IMR-90 (cell line): ENCODE data around the gene ZSCAN23. TPM values are rescaled to one million over a fixed set of nuclear protein-coding genes. Genes with fewer than 3 reads are reported as not detected.

Source experiments
- ATAC-seq: fragments of 200-7000 bp; cut with Tn5 transposase; 2 replicates; pipeline ENCODE4 v1.9.1; 2020; ENCODE audit warnings: low read depth, mild to moderate bottlenecking, moderate library complexity
- BruUV-seq: library from RNA; stranded (reverse); fragments of 400-500 nt; replicated peaks from 2 replicates; lab custom pipeline; 2021; lab: Mats Ljungman, UMichigan
- CTCF ChIA-PET: fragments of 300-600 bp; formaldehyde crosslinking; extraction: SDS; loops from one replicate; lab custom pipeline; 2021; ENCODE audit warnings: antibody characterized with exemption; lab: Yijun Ruan, JAX
- POLR2A ChIA-PET: fragments of 300-600 bp; sonication (Branson Sonifier 250); formaldehyde crosslinking; loops from one replicate; lab custom pipeline; 2022; ENCODE audit warnings: antibody characterized with exemption; ENCODE audit not compliant: unreplicated experiment; lab: Charles Lee
- DNase-seq: peaks from one replicate; pipeline ENCODE4 v3.0.0; 2013
- H2AFZ ChIP-seq: replicated peaks from 2 replicates; pipeline ENCODE3; 2013; ENCODE audit warnings: low read length, mild to moderate bottlenecking; ENCODE audit not compliant: poor library complexity
- H2AK5ac ChIP-seq: 2 replicates; pipeline ENCODE4 v1.6.1; 2013; ENCODE audit warnings: low read depth, low read length, inconsistent platforms
- H2AK9ac ChIP-seq: replicated peaks from 2 replicates; pipeline ENCODE3; 2013; ENCODE audit warnings: mild to moderate bottlenecking, low read depth, low read length, moderate library complexity; ENCODE audit not compliant: poor library complexity
- H2BK120ac ChIP-seq: 2 replicates; pipeline ENCODE4 v1.6.1; 2013; ENCODE audit warnings: low read depth, low read length, inconsistent platforms
- H2BK15ac ChIP-seq: 3 replicates; pipeline ENCODE4 v1.6.1; 2013; ENCODE audit warnings: low read depth, low read length, inconsistent platforms
- H2BK20ac ChIP-seq: 2 replicates; pipeline ENCODE4 v1.6.1; 2013; ENCODE audit warnings: low read depth, mild to moderate bottlenecking, inconsistent platforms, low read length, moderate library complexity
- H2BK5ac ChIP-seq: 2 replicates; pipeline ENCODE4 v1.6.1; 2013; ENCODE audit warnings: mild to moderate bottlenecking, low read depth, low read length, inconsistent platforms; ENCODE audit not compliant: poor library complexity, severe bottlenecking
- H3K14ac ChIP-seq: replicated peaks from 2 replicates; pipeline ENCODE4 v1.6.1; 2013; ENCODE audit warnings: low read depth, low read length, inconsistent platforms
- H3K18ac ChIP-seq: 2 replicates; pipeline ENCODE4 v1.6.1; 2013; ENCODE audit warnings: low read depth, low read length, control low read depth
- H3K23ac ChIP-seq: 2 replicates; pipeline ENCODE4 v1.6.1; 2013; ENCODE audit warnings: low read depth, low read length, inconsistent platforms
- H3K27ac ChIP-seq: 2 replicates; pipeline ENCODE4 v1.5.1; 2013; ENCODE audit warnings: mild to moderate bottlenecking, control low read depth, low read length; ENCODE audit not compliant: insufficient read depth
- H3K27me3 ChIP-seq: 2 replicates; pipeline ENCODE4 v1.6.1; 2013; ENCODE audit warnings: low read length; ENCODE audit not compliant: control insufficient read depth, insufficient read depth
- H3K36me3 ChIP-seq: 2 replicates; pipeline ENCODE4 v1.6.1; 2013; ENCODE audit warnings: low read length, mixed read lengths; ENCODE audit not compliant: control insufficient read depth, insufficient read depth
- H3K4ac ChIP-seq: 2 replicates; pipeline ENCODE4 v1.6.1; 2013; ENCODE audit warnings: low read depth, low read length, inconsistent platforms
- H3K4me1 ChIP-seq: 2 replicates; pipeline ENCODE4 v1.6.1; 2013; ENCODE audit warnings: low read length, mixed read lengths; ENCODE audit not compliant: control insufficient read depth, insufficient read depth
- H3K4me2 ChIP-seq: 2 replicates; pipeline ENCODE4 v1.6.1; 2013; ENCODE audit warnings: low read depth, mild to moderate bottlenecking, control low read depth, low read length, moderate library complexity
- H3K4me3 ChIP-seq: 2 replicates; pipeline ENCODE4 v1.5.1; 2013; ENCODE audit warnings: low read depth, mild to moderate bottlenecking, control low read depth, low read length, moderate library complexity; ENCODE audit not compliant: insufficient read depth
- H3K56ac ChIP-seq: 2 replicates; pipeline ENCODE4 v1.6.1; 2013; ENCODE audit warnings: low read length, inconsistent platforms; ENCODE audit not compliant: insufficient read depth; ENCODE audit errors: extremely low read depth
- H3K79me1 ChIP-seq, 2 experiments: 2 replicates each; pipeline ENCODE4 v1.6.1; 2013; ENCODE audit warnings: low read length in 2 of 2, inconsistent platforms in 1 of 2, low read depth in 1 of 2
- H3K9ac ChIP-seq: 2 replicates; pipeline ENCODE4 v1.6.1; 2013; ENCODE audit warnings: low read depth, low read length, control low read depth
- H3K9me1 ChIP-seq: 2 replicates; pipeline ENCODE4 v1.6.1; 2013; ENCODE audit warnings: low read length, inconsistent platforms; ENCODE audit not compliant: insufficient read depth
- H3K9me3 ChIP-seq: 2 replicates; pipeline ENCODE4 v1.6.1; 2013; ENCODE audit warnings: low read length; ENCODE audit not compliant: control insufficient read depth, insufficient read depth
- H4K20me1 ChIP-seq: 2 replicates; pipeline ENCODE4 v1.6.1; 2013; ENCODE audit warnings: low read length, inconsistent platforms; ENCODE audit not compliant: insufficient read depth
- H4K5ac ChIP-seq: 2 replicates; pipeline ENCODE4 v1.6.1; 2013; ENCODE audit warnings: mild to moderate bottlenecking, low read depth, low read length, control low read depth
- H4K8ac ChIP-seq, 2 experiments: 2 replicates each; pipeline ENCODE4 v1.6.1; 2013; ENCODE audit warnings: low read depth in 2 of 2, low read length in 2 of 2, control low read depth in 1 of 2, inconsistent platforms in 1 of 2
- H4K91ac ChIP-seq: 2 replicates; pipeline ENCODE4 v1.6.1; 2013; ENCODE audit warnings: low read depth, low read length, inconsistent platforms; ENCODE audit not compliant: insufficient read depth
- BHLHE40 ChIP-seq: fragments of 150-350 bp; IDR thresholded peaks from 2 replicates; pipeline ENCODE4 v1.6.1; 2016; ENCODE audit warnings: mild to moderate bottlenecking, low read depth, low read length
- CHD1 ChIP-seq: IDR thresholded peaks from 2 replicates; pipeline ENCODE4 v1.6.1; 2012; ENCODE audit warnings: low read depth, low read length, improper control_type of control experiment
- MAFK ChIP-seq: IDR thresholded peaks from 2 replicates; pipeline ENCODE4 v1.6.1; 2012; ENCODE audit warnings: low read depth, low read length, improper control_type of control experiment
- MAZ ChIP-seq: IDR thresholded peaks from 2 replicates; pipeline ENCODE4 v1.6.1; 2012; ENCODE audit warnings: low read depth, mild to moderate bottlenecking, low read length, improper control_type of control experiment, moderate library complexity, borderline replicate concordance
- MXI1 ChIP-seq: IDR thresholded peaks from 2 replicates; pipeline ENCODE4 v1.6.1; 2012; ENCODE audit warnings: low read depth, mild to moderate bottlenecking, low read length, moderate library complexity, borderline replicate concordance
- POLR2A ChIP-seq: IDR thresholded peaks from 2 replicates; pipeline ENCODE4 v1.6.1; 2012; ENCODE audit warnings: mild to moderate bottlenecking, low read depth, low read length
- RAD21 ChIP-seq: IDR thresholded peaks from 2 replicates; pipeline ENCODE4 v1.6.1; 2012; ENCODE audit warnings: low read length, improper control_type of control experiment
- RCOR1 ChIP-seq: IDR thresholded peaks from 2 replicates; pipeline ENCODE4 v1.6.1; 2012; ENCODE audit warnings: mild to moderate bottlenecking, low read length, improper control_type of control experiment; ENCODE audit not compliant: insufficient replicate concordance
- SMC3 ChIP-seq: fragments of 150-350 bp; IDR thresholded peaks from 2 replicates; pipeline ENCODE4 v1.6.1; 2016; ENCODE audit warnings: low read depth, mild to moderate bottlenecking, antibody characterized with exemption, low read length, moderate library complexity
- WGBS, 2 experiments: methylation state at CpG; one replicate each; pipeline versions ENCODE4 v1.1.5 to v1.1.7; 2013; ENCODE audit warnings: missing lambda C conversion rate in 2 of 2; ENCODE audit not compliant: insufficient read length in 1 of 2; ENCODE audit errors: extremely low coverage in 2 of 2; 5-methylcytosine and 5-hydroxymethylcytosine counted together
- dilution Hi-C: fragments of 300-500 bp; cut with HindIII; formaldehyde crosslinking; loops from one replicate; pipeline ENCODE4 v1.14.3; 2018; ENCODE audit warnings: low sequenced_read_pairs; ENCODE audit not compliant: unreplicated experiment
- in situ Hi-C: fragments of 300-500 bp; cut with MboI; formaldehyde crosslinking; loops from 3 replicates; pipeline ENCODE4 v1.14.3; 2019; ENCODE audit warnings: low sequenced_read_pairs, inconsistent platforms, mixed read lengths
- intact Hi-C: fragments of 100-400 bp; cut with micrococcal nuclease; formaldehyde crosslinking; loops from 2 replicates; pipeline ENCODE4 v1.10.0; 2022
- polyA plus RNA-seq, 3 experiments: library from polyadenylated mRNA; depleted of rRNA; stranded (reverse); fragments of >200 nt; gene quantifications; 2 replicates each; pipeline ENCODE4 v1.2.3, GENCODE V29; 2012; ENCODE audit warnings: low replicate concordance in 1 of 3
- total RNA-seq: library from RNA; depleted of rRNA; stranded (reverse); fragments of >200 nt; gene quantifications from 2 replicates; pipeline ENCODE4 v1.2.3, GENCODE V29; 2012
- TF ChIP-seq, protein P1 (sequence below): fragments of 150-350 bp; IDR thresholded peaks from 2 replicates; pipeline ENCODE4 v1.6.1; 2017; ENCODE audit warnings: mild to moderate bottlenecking, antibody characterized with exemption, low read length, low read depth
- TF ChIP-seq, protein P2 (sequence below): fragments of 150-350 bp; IDR thresholded peaks from 2 replicates; pipeline ENCODE4 v1.6.1; 2016; ENCODE audit warnings: low read depth, mild to moderate bottlenecking, low read length, moderate library complexity, borderline replicate concordance
- TF ChIP-seq, protein P3 (sequence below): conservative IDR thresholded peaks from 2 replicates; pipeline ENCODE4 v1.5.1; 2012; ENCODE audit warnings: mild to moderate bottlenecking, low read depth, low read length, improper control_type of control experiment

ZSCAN23 gene
- total and polyA plus RNA-seq, 2 of the 4 experiments (the other 2 are of a cell fraction): 1.7 to 8.4 TPM

DNA sequence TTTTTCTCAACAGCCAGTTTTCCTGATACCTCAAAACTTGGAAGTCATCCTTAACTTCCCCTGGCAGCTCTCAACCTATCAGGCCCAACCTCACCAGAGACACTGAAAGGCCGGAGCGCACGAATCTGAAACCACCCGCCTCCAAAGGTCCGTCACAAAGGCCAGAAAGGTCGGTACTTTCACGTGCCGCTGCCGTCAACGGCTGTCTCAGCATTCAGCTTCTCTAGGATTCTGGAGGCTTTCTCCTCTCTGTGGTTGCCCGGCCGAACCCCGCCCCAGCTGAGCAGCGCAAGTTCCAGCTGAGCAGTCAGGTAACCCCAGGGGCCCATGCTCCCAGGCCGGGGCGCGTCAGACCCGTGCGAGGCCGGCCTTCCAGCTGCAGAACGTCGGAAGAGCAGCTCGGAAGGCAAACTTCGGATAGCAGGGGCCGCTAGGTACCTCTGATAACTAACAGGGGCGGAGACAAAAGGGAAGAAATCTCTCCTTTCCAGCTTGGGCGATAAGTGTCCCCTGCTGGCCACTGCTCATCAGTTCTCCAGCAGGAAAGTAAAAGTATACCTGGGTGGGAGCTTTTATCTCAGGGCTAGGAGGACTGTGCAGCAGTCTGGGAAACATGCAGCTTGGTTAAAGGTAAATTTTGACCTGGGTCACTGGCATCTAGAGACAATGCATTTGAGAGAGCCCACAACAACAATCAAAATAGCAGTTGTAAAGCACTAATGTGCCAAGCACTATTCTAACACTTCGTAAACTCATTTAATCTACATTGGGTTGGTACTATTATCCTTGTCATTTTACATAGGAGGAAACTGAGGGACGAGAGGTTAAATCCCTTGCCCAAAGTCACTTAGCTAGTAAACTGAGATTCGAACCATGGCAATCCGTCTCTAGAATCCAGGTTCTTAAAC, 59.8 kb downstream of the ZSCAN23 start:
- intact Hi-C loops: loop anchor here (1.0 to 2.0 kb wide), 3 partner anchors 15 to 301 kb away; partner anchors contain the start of genes ZSCAN12 and ZSCAN16
- H2BK20ac ChIP-seq: no peak overlapping the region

More for the DNA sequence above, 59.8 kb downstream of the ZSCAN23 start:
- H4K5ac ChIP-seq: peak overlapping the region; percentile 39
- H3K9ac ChIP-seq: peak overlapping the region; percentile 45
- ChIA-PET CTCF (interaction anchor here (0.5 to 3.3 kb wide), 7 partner anchors 11 to 1849 kb away, joined by 3 to 15 read pairs (median 4); partner anchors contain the start of gene ZKSCAN4), POLR2A (no interaction called here)
- no peak overlapping the region for H2BK15ac ChIP-seq
- H3K4me1 ChIP-seq: no peaks in the 10 kb centered on the region
- 0 out of 2 replicates have a peak, but pooled peaks have one; percentile 17 for TF ChIP-seq MAFK
- TF ChIP-seq MAZ: no peak
- TF ChIP-seq, protein P1, sequence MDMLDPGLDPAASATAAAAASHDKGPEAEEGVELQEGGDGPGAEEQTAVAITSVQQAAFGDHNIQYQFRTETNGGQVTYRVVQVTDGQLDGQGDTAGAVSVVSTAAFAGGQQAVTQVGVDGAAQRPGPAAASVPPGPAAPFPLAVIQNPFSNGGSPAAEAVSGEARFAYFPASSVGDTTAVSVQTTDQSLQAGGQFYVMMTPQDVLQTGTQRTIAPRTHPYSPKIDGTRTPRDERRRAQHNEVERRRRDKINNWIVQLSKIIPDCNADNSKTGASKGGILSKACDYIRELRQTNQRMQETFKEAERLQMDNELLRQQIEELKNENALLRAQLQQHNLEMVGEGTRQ: peak; percentile 73
- peak; percentile 100 for TF ChIP-seq BHLHE40
- peak; percentile 77 for TF ChIP-seq POLR2A
- peak; percentile 46 for TF ChIP-seq RAD21
- peak; percentile 25; the same call in 1 of the 2 replicates for TF ChIP-seq MXI1
- TF ChIP-seq, protein P2, sequence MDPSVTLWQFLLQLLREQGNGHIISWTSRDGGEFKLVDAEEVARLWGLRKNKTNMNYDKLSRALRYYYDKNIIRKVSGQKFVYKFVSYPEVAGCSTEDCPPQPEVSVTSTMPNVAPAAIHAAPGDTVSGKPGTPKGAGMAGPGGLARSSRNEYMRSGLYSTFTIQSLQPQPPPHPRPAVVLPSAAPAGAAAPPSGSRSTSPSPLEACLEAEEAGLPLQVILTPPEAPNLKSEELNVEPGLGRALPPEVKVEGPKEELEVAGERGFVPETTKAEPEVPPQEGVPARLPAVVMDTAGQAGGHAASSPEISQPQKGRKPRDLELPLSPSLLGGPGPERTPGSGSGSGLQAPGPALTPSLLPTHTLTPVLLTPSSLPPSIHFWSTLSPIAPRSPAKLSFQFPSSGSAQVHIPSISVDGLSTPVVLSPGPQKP: no peak
- peak; percentile 18; the same call in 1 of the 2 replicates for TF ChIP-seq SMC3
- peak; percentile 86; the same call in 1 of the 2 replicates for TF ChIP-seq CHD1
- no peak for TF ChIP-seq RCOR1
- TF ChIP-seq, protein P3, sequence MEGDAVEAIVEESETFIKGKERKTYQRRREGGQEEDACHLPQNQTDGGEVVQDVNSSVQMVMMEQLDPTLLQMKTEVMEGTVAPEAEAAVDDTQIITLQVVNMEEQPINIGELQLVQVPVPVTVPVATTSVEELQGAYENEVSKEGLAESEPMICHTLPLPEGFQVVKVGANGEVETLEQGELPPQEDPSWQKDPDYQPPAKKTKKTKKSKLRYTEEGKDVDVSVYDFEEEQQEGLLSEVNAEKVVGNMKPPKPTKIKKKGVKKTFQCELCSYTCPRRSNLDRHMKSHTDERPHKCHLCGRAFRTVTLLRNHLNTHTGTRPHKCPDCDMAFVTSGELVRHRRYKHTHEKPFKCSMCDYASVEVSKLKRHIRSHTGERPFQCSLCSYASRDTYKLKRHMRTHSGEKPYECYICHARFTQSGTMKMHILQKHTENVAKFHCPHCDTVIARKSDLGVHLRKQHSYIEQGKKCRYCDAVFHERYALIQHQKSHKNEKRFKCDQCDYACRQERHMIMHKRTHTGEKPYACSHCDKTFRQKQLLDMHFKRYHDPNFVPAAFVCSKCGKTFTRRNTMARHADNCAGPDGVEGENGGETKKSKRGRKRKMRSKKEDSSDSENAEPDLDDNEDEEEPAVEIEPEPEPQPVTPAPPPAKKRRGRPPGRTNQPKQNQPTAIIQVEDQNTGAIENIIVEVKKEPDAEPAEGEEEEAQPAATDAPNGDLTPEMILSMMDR: peak; percentile 51
- 0 out of 2 replicates have a peak overlapping the region, but pooled peaks have one; percentile 29 for H3K56ac ChIP-seq
- H3K27ac ChIP-seq: peak overlapping the region; percentile 49
- no peak overlapping the region for H2AK5ac ChIP-seq
- peak overlapping the region; percentile 81 for H3K23ac ChIP-seq
- peak overlapping the region; percentile 74 for H3K4me2 ChIP-seq
- peak overlapping the region; percentile 48 for H3K4me3 ChIP-seq
- WGBS, 2 experiments: no CpG with 5 or more reads among the region's 31 CpGs
- no peaks in the 10 kb centered on the region for H4K20me1 ChIP-seq
- peaks cover 17% of the 10 kb centered on the region for H3K36me3 ChIP-seq
- H2BK5ac ChIP-seq: peak overlapping the region; percentile 14
- in situ Hi-C loops: no loop called here
- no peaks in the 10 kb centered on the region for H3K9me1 ChIP-seq
- H4K8ac ChIP-seq: peak overlapping the region; percentile 68 to 88; a peak in 3 of 4 replicates
- peak overlapping the region; percentile 27; the same call in 1 of the 2 replicates for H4K91ac ChIP-seq
- BruUV-seq: no TSS peak
- peak overlapping the region; percentile 45 for H2AK9ac ChIP-seq
- dilution Hi-C loops: no loop called here
- H2AFZ ChIP-seq: peak overlapping the region; percentile 92
- no peak overlapping the region; the same call in 1 of the 2 replicates for H2BK120ac ChIP-seq
- no peak overlapping the region for H3K18ac ChIP-seq
- peak overlapping the region; percentile 63 for H3K14ac ChIP-seq
- H3K79me1 ChIP-seq: peaks cover 21 to 29% of the 10 kb centered on the region in 2 experiments
- no peaks in the 10 kb centered on the region for H3K27me3 ChIP-seq
- H3K9me3 ChIP-seq: no peaks in the 10 kb centered on the region
- ATAC-seq (peak; percentile 98), DNase-seq (peak; percentile 93)
- peak overlapping the region; percentile 59 for H3K4ac ChIP-seq
